Spinal cord (tissue), 10 donors: ENCODE results near the gene PRR30. TPM values are rescaled to one million over a fixed set of nuclear protein-coding genes. Genes with fewer than 3 reads are reported as not detected.
"Not testable (repeated sequence)": the region's sequence is repeated elsewhere in the genome, so short reads cannot be mapped to it uniquely, and the experiment has no call there.

Experiments
- DNase-seq, 6 donors: peaks; one replicate each; pipeline versions ENCODE4 v3.0.0 to v3.0.0-alpha.2; 2013 to 2015; ENCODE audit warnings: low spot score in 6 of 6, low read depth in 4 of 6
- H3K27ac ChIP-seq: one replicate; pipeline ENCODE4 v1.5.1; 2013; ENCODE audit warnings: low read depth, low read length, control low read depth
- H3K27me3 ChIP-seq: one replicate; pipeline ENCODE4 v1.6.1; 2013; ENCODE audit warnings: low read length; ENCODE audit not compliant: control insufficient read depth, insufficient read depth
- H3K36me3 ChIP-seq: one replicate; pipeline ENCODE4 v1.6.1; 2013; ENCODE audit warnings: low read length; ENCODE audit not compliant: control insufficient read depth, insufficient read depth
- H3K4me1 ChIP-seq: one replicate; pipeline ENCODE4 v1.6.1; 2013; ENCODE audit warnings: low read length; ENCODE audit not compliant: control insufficient read depth, insufficient read depth
- H3K4me3 ChIP-seq: one replicate; pipeline ENCODE4 v1.5.1; 2013; ENCODE audit warnings: low read depth, low read length, control low read depth
- H3K9me3 ChIP-seq: one replicate; pipeline ENCODE4 v1.6.1; 2013; ENCODE audit warnings: low read length; ENCODE audit not compliant: control insufficient read depth, insufficient read depth
- WGBS: methylation state at CpG from one replicate; pipeline ENCODE4 v1.1.5; 2013; ENCODE audit warnings: missing lambda C conversion rate; ENCODE audit not compliant: insufficient coverage; 5-methylcytosine and 5-hydroxymethylcytosine counted together
- polyA plus RNA-seq, 2 donors: library from polyadenylated mRNA; unstranded; fragments of 120-200 nt; gene quantifications; one replicate each; pipeline ENCODE4 v1.2.1, GENCODE V29; 2013; ENCODE audit not compliant: insufficient read length in 2 of 2
- total RNA-seq, 2 donors: library from RNA; depleted of rRNA in 1 of 2; stranded (reverse); fragments of 120-200 nt in 1 of 2; fragments of >200 nt in 1 of 2; gene quantifications; one replicate each; pipeline versions ENCODE4 v1.2.3 to v1.2.4, GENCODE V29; 2013 to 2014
- donor health status: healthy.

The PRR30 gene
- total and polyA plus RNA-seq, 4 donors = not detected

GRCh38 chr2:27118525-27119329 is 20.5 kb downstream of the PRR30 start, which contains the start of gene CGREF1:
Gene CGREF1 (minus strand): TSS chr2:27119128. CDS start chr2:27104366, 14,762 bp downstream.
- H3K4me3 ChIP-seq = peak within 1 kb of the TSS; percentile 47
- H3K9me3 ChIP-seq = no peaks in the 10 kb centered on the region
- H3K36me3 ChIP-seq = peaks cover 2% of the 10 kb centered on the region
- WGBS = 4% methylated on average over 84 of the region's 84 CpGs
- DNase-seq = peak in 3 of 6 donors; percentile 51 to 89 (median 80)
- H3K4me1 ChIP-seq = peaks cover 21% of the 10 kb centered on the region
- H3K27ac ChIP-seq = no peak within 1 kb of the TSS
- peaks cover 9% of the 10 kb centered on the region for H3K27me3 ChIP-seq

- DNase-seq = peak in 1 of 6 donors; percentile 52
- Histone ChIP-seq H3K27me3 (peaks cover 9% of the 10 kb centered on the region), H3K9me3 (no peaks in the 10 kb centered on the region), H3K4me3 (peak overlapping the region; percentile 47), H3K36me3 (peaks cover 2% of the 10 kb centered on the region), H3K4me1 (peaks cover 15% of the 10 kb centered on the region), H3K27ac (no peak overlapping the region)
- WGBS = 19% methylated on average over 12 of the region's 14 CpGs
These were observed 21.1 kb downstream of the PRR30 start for GRCh38 chr2:27117995-27118524.

GRCh38 chr2:27115519-27115918 is 23.7 kb downstream of the PRR30 start:
- H3K27me3 ChIP-seq = peaks cover 9% of the 10 kb centered on the region
- DNase-seq = no peak
- no peaks in the 10 kb centered on the region for H3K9me3 ChIP-seq
- no peak overlapping the region for H3K27ac ChIP-seq
- H3K36me3 ChIP-seq = peaks cover 5% of the 10 kb centered on the region
- peaks cover 10% of the 10 kb centered on the region for H3K4me1 ChIP-seq
- H3K4me3 ChIP-seq = no peak overlapping the region
- 75% methylated on average over 2 of the region's 2 CpGs for WGBS

- 92% methylated on average over 49 of the region's 49 CpGs for WGBS
- DNase-seq, H3K27me3 ChIP-seq, H3K4me3 ChIP-seq, H3K9me3 ChIP-seq, H3K27ac ChIP-seq, H3K36me3 ChIP-seq, H3K4me1 ChIP-seq: not testable (repeated sequence)
These were observed 27.7 kb downstream of the PRR30 start for GRCh38 chr2:27111392-27112078.

- H3K36me3 ChIP-seq, H3K4me1 ChIP-seq, H3K4me3 ChIP-seq, DNase-seq, H3K27me3 ChIP-seq, H3K9me3 ChIP-seq, H3K27ac ChIP-seq: not testable (repeated sequence)
- 82% methylated on average over 17 of the region's 24 CpGs for WGBS
These were observed 28.4 kb downstream of the PRR30 start for GRCh38 chr2:27110603-27111352.

GRCh38 chr2:27109083-27109482 is 30.1 kb downstream of the PRR30 start:
- H3K27me3 ChIP-seq = no peaks in the 10 kb centered on the region
- no peak overlapping the region for H3K27ac ChIP-seq
- no peak overlapping the region for H3K4me3 ChIP-seq
- H3K36me3 ChIP-seq = peaks cover 10% of the 10 kb centered on the region
- H3K4me1 ChIP-seq = no peaks in the 10 kb centered on the region
- no peak for DNase-seq
- H3K9me3 ChIP-seq = no peaks in the 10 kb centered on the region
- 100% methylated on average over 2 of the region's 3 CpGs for WGBS

GRCh38 chr2:27108221-27108620 is 31.0 kb downstream of the PRR30 start:
- DNase-seq = no peak
- no CpG with 5 or more reads among the region's 2 CpGs for WGBS

GRCh38 chr2:27105981-27106380 is 33.2 kb downstream of the PRR30 start:
- no peaks in the 10 kb centered on the region for H3K9me3 ChIP-seq
- peaks cover 23% of the 10 kb centered on the region for H3K36me3 ChIP-seq
- H3K27me3 ChIP-seq = no peaks in the 10 kb centered on the region
- WGBS = 92% methylated on average over 2 of the region's 3 CpGs
- H3K4me1 ChIP-seq = no peaks in the 10 kb centered on the region
- DNase-seq = no peak
- no peak overlapping the region for H3K27ac ChIP-seq
- H3K4me3 ChIP-seq = no peak overlapping the region

More at GRCh38 chr2:27108221-27108620, 31.0 kb downstream of the PRR30 start:
- Histone ChIP-seq H3K27me3 (no peaks in the 10 kb centered on the region), H3K27ac (no peak overlapping the region), H3K36me3 (peaks cover 12% of the 10 kb centered on the region), H3K4me1 (no peaks in the 10 kb centered on the region), H3K9me3 (no peaks in the 10 kb centered on the region), H3K4me3 (no peak overlapping the region)

GRCh38 chr2:27102329-27102728 is 36.9 kb downstream of the PRR30 start:
- no peak for DNase-seq
- H3K27ac ChIP-seq = no peak overlapping the region
- H3K4me1 ChIP-seq = no peaks in the 10 kb centered on the region
- H3K27me3 ChIP-seq = no peaks in the 10 kb centered on the region
- peaks cover 38% of the 10 kb centered on the region for H3K36me3 ChIP-seq
- H3K4me3 ChIP-seq = no peak overlapping the region
- 93% methylated on average over 3 of the region's 5 CpGs for WGBS
- H3K9me3 ChIP-seq = no peaks in the 10 kb centered on the region
